Esophagus squamous epithelium (tissue), 5 donors: Measurements from ENCODE around the gene HTR3A. TPM values are rescaled to one million over a fixed set of nuclear protein-coding genes. Genes with fewer than 3 reads are reported as not detected.

ENCODE experiments used
- DNase-seq: peaks from one replicate; lab custom pipeline; 2025; lab: John Stamatoyannopoulos, UW
- H3K27ac ChIP-seq, 4 donors: fragments of 200-600 bp; sonication (generic); one replicate each; pipeline ENCODE4 v1.5.1; 2016 to 2019; ENCODE audit warnings: mild to moderate bottlenecking in 1 of 4
- H3K27me3 ChIP-seq, 4 donors: fragments of 200-600 bp; sonication (generic); 1 replicate in 3 of 4; 2 replicates in 1 of 4; pipeline versions ENCODE4 v1.5.1 to v1.6.0; 2017 to 2021; ENCODE audit warnings: antibody characterized with exemption in 1 of 4
- H3K36me3 ChIP-seq, 3 donors: fragments of 200-600 bp; sonication (generic); one replicate each; pipeline ENCODE4 v1.5.1; 2016 to 2019
- H3K4me1 ChIP-seq, 3 donors: fragments of 200-600 bp; sonication (generic); one replicate each; pipeline ENCODE4 v1.5.1; 2017 to 2019
- H3K4me3 ChIP-seq, 4 donors: fragments of 200-600 bp; sonication (generic); 1 replicate in 3 of 4; 2 replicates in 1 of 4; pipeline ENCODE4 v1.5.1; 2016 to 2019; ENCODE audit warnings: mild to moderate bottlenecking in 2 of 4, moderate library complexity in 1 of 4
- H3K9me3 ChIP-seq, 3 donors: fragments of 200-600 bp; sonication (generic); one replicate each; pipeline ENCODE4 v1.5.1; 2016 to 2019
- CTCF ChIP-seq, 6 experiments: fragments of 450-650 bp in 4 of 6; fragments of 200-600 bp in 2 of 6; sonication (generic) in 2 of 6; IDR thresholded peaks; one replicate each; pipeline ENCODE4 v1.5.1; 2016 to 2019; ENCODE audit warnings: antibody characterized with exemption in 6 of 6, mild to moderate bottlenecking in 4 of 6, moderate library complexity in 4 of 6
- POLR2A ChIP-seq, 4 donors: fragments of 450-650 bp; IDR thresholded peaks; one replicate each; pipeline ENCODE4 v1.6.1; 2017; ENCODE audit warnings: antibody characterized with exemption in 4 of 4, mild to moderate bottlenecking in 4 of 4, moderate library complexity in 3 of 4
- WGBS, 2 donors: methylation state at CpG; one replicate each; pipeline ENCODE4 v1.1.5; 2018; 5-methylcytosine and 5-hydroxymethylcytosine counted together
- intact Hi-C: fragments of 100-400 bp; cut with DNase I; formaldehyde crosslinking; loops from one replicate; pipeline ENCODE4 v1.15.0; 2022
- total RNA-seq, 4 donors: library from RNA; depleted of rRNA; stranded (reverse); fragments of >200 nt; gene quantifications; one replicate each; pipeline ENCODE4 v1.1.0, GENCODE V29; 2016
- donor health status: DM: yes; HTN: yes; CAD: no.

The HTR3A gene
- total RNA-seq, 4 donors from 2014 or later = not detected

DNA sequence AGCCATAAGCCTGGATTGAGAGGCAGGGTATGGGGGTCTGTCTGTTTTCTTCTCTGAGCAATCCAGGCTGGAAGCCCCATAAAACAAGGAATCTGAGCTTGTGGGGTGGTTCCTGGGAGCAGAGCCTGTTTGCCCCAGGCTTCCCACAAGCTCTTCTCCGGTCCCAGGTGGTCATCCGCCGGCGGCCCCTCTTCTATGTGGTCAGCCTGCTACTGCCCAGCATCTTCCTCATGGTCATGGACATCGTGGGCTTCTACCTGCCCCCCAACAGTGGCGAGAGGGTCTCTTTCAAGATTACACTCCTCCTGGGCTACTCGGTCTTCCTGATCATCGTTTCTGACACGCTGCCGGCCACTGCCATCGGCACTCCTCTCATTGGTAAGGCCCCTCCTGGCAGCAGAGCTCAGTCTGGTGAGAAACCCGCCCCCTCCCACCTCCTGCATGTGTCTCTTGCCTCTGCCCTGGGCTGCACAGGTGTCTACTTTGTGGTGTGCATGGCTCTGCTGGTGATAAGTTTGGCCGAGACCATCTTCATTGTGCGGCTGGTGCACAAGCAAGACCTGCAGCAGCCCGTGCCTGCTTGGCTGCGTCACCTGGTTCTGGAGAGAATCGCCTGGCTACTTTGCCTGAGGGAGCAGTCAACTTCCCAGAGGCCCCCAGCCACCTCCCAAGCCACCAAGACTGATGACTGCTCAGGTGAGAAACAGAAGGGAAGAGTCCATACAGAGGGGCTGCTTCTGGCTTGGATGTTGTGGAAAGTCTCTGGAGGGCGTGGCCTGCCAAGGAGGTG is 11.6 kb downstream of the HTR3A start:
- DNase-seq = no peak
- WGBS, 2 donors = 82 to 89% methylated on average over 10 to 16 of the region's 18 CpGs
- intact Hi-C loops = no loop called here
- no peak for TF ChIP-seq CTCF (IDR thresholded peaks at IDR 0.05)
- TF ChIP-seq POLR2A (IDR thresholded peaks at IDR 0.05) = no peak
- H3K4me3 ChIP-seq = no peak overlapping the region
- H3K27ac ChIP-seq = no peak overlapping the region
- H3K36me3 ChIP-seq = no peaks in the 10 kb centered on the region
- no peaks in the 10 kb centered on the region for H3K4me1 ChIP-seq
- H3K9me3 ChIP-seq = no peaks in the 10 kb centered on the region
- peaks cover 0 to 51% (median 0%) of the 10 kb centered on the region in 4 donors for H3K27me3 ChIP-seq

- intact Hi-C loops = no loop called here
- Histone ChIP-seq H3K36me3 (no peaks in the 10 kb centered on the region), H3K4me1 (no peaks in the 10 kb centered on the region), H3K9me3 (no peaks in the 10 kb centered on the region), H3K4me3 (no peak overlapping the region), H3K27me3 (peaks cover 0 to 72% (median 0%) of the 10 kb centered on the region in 4 donors), H3K27ac (no peak overlapping the region)
- no peak for DNase-seq
- WGBS, 2 donors = 61% methylated on average over 11 of the region's 15 CpGs; no CpG with 5 or more reads in 1 of the 2 donors
- TF ChIP-seq POLR2A (IDR thresholded peaks at IDR 0.05) (no peak), CTCF (IDR thresholded peaks at IDR 0.05) (no peak)
Observed at GRCh38 chr11:113989381-113989780, 14.5 kb downstream of the HTR3A start.

DNA sequence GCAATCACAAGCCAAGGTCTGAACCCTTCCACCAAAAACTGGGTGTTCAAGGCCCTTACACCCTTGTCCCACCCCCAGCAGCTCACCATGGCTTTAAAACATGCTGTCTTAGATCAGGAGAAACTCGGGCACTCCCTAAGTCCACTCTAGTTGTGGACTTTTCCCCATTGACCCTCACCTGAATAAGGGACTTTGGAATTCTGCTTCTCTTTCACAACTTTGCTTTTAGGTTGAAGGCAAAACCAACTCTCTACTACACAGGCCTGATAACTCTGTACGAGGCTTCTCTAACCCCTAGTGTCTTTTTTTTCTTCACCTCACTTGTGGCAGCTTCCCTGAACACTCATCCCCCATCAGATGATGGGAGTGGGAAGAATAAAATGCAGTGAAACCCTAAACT is 15.0 kb downstream of the HTR3A start:
- Histone ChIP-seq H3K9me3 (no peaks in the 10 kb centered on the region), H3K4me3 (no peak overlapping the region), H3K4me1 (no peaks in the 10 kb centered on the region), H3K27me3 (peaks cover 0 to 77% (median 0%) of the 10 kb centered on the region in 4 donors), H3K27ac (no peak overlapping the region), H3K36me3 (no peaks in the 10 kb centered on the region)
- DNase-seq = no peak
- 35 to 59% methylated on average over 2 of the region's 2 CpGs for WGBS, 2 donors
- TF ChIP-seq CTCF (IDR thresholded peaks at IDR 0.05) (no peak), POLR2A (IDR thresholded peaks at IDR 0.05) (no peak)
- intact Hi-C loops = loop anchor here (10.0 kb wide), 1 partner anchor 275 kb away; no protein-coding TSS in a partner anchor

GRCh38 chr11:113991170-113991569 is 16.3 kb downstream of the HTR3A start:
- Histone ChIP-seq H3K4me3 (no peak overlapping the region), H3K9me3 (no peaks in the 10 kb centered on the region), H3K27ac (no peak overlapping the region), H3K4me1 (no peaks in the 10 kb centered on the region), H3K27me3 (peaks cover 0 to 73% (median 0%) of the 10 kb centered on the region in 4 donors), H3K36me3 (no peaks in the 10 kb centered on the region)
- DNase-seq = no peak
- intact Hi-C loops = loop anchor here (10.0 kb wide), 1 partner anchor 274 kb away; no protein-coding TSS in a partner anchor
- WGBS, 2 donors = 13 to 17% methylated on average over 4 of the region's 4 CpGs
- no peak for TF ChIP-seq POLR2A (IDR thresholded peaks at IDR 0.05)
- TF ChIP-seq CTCF (IDR thresholded peaks at IDR 0.05) = no peak

GRCh38 chr11:113991718-113992458 is 17.0 kb downstream of the HTR3A start:
- no peaks in the 10 kb centered on the region for H3K36me3 ChIP-seq
- intact Hi-C loops = loop anchor here (10.0 kb wide), 1 partner anchor 273 kb away; no protein-coding TSS in a partner anchor
- no peak for DNase-seq
- no peak overlapping the region for H3K27ac ChIP-seq
- no peaks in the 10 kb centered on the region for H3K9me3 ChIP-seq
- no peaks in the 10 kb centered on the region for H3K4me1 ChIP-seq
- 54 to 61% methylated on average over 7 of the region's 7 CpGs for WGBS, 2 donors
- no peak overlapping the region for H3K4me3 ChIP-seq
- no peak for TF ChIP-seq POLR2A (IDR thresholded peaks at IDR 0.05)
- TF ChIP-seq CTCF (IDR thresholded peaks at IDR 0.05) = no peak
- H3K27me3 ChIP-seq = peaks cover 0 to 72% (median 0%) of the 10 kb centered on the region in 4 donors
